GM23338 (cell line): ENCODE results near the gene ABCA7. TPM values are rescaled to one million over a fixed set of nuclear protein-coding genes. Genes with fewer than 3 reads are reported as not detected.

ENCODE experiments used
- ATAC-seq: fragments of 200-7000 bp; cut with Tn5 transposase; 3 replicates; pipeline ENCODE4 v1.9.1; 2020
- DNase-seq: peaks from one replicate; pipeline ENCODE4 v3.0.0-alpha.2; 2015; ENCODE audit warnings: low spot score
- H2AFZ ChIP-seq: fragments of 200-600 bp; sonication (generic); 2 replicates; pipeline ENCODE4 v1.8.0; 2016; ENCODE audit warnings: antibody characterized with exemption, mild to moderate bottlenecking, moderate library complexity
- H3F3A ChIP-seq: fragments of 200-600 bp; sonication (generic); replicated peaks from 2 replicates; pipeline ENCODE4 v1.8.0; 2017; ENCODE audit warnings: antibody characterized with exemption, mixed run types, low read depth
- H3K27ac ChIP-seq: fragments of 200-600 bp; sonication (generic); 2 replicates; pipeline ENCODE4 v1.6.1; 2016; ENCODE audit warnings: low read depth
- H3K27me3 ChIP-seq: fragments of 200-600 bp; sonication (generic); 2 replicates; pipeline ENCODE4 v1.8.0; 2016; ENCODE audit warnings: mild to moderate bottlenecking, mixed run types, moderate library complexity; ENCODE audit not compliant: insufficient read depth
- H3K36me3 ChIP-seq: fragments of 200-600 bp; sonication (generic); 2 replicates; pipeline ENCODE4 v1.8.0; 2016; ENCODE audit warnings: mild to moderate bottlenecking; ENCODE audit not compliant: insufficient read depth
- H3K4me1 ChIP-seq: fragments of 200-600 bp; sonication (generic); 2 replicates; pipeline ENCODE4 v1.8.0; 2016; ENCODE audit warnings: mild to moderate bottlenecking, moderate library complexity; ENCODE audit not compliant: insufficient read depth
- H3K4me2 ChIP-seq: fragments of 200-600 bp; sonication (generic); 2 replicates; pipeline ENCODE4 v1.7.1; 2017; ENCODE audit warnings: mixed run types
- H3K4me3 ChIP-seq: fragments of 200-600 bp; sonication (generic); 2 replicates; pipeline ENCODE4 v1.6.1; 2016; ENCODE audit warnings: mixed run types
- H3K79me2 ChIP-seq: fragments of 200-600 bp; sonication (generic); replicated peaks from 2 replicates; pipeline ENCODE4 v1.8.0; 2017; ENCODE audit warnings: mild to moderate bottlenecking; ENCODE audit not compliant: insufficient read depth
- H3K9me2 ChIP-seq: fragments of 200-600 bp; sonication (generic); 2 replicates; pipeline ENCODE4 v1.8.0; 2017; ENCODE audit not compliant: insufficient read depth
- H4K20me1 ChIP-seq: fragments of 200-600 bp; sonication (generic); replicated peaks from 2 replicates; pipeline ENCODE4 v1.8.0; 2017; ENCODE audit warnings: mild to moderate bottlenecking; ENCODE audit not compliant: insufficient read depth
- H3K27ac Mint-ChIP-seq: 2 replicates; pipeline ENCODE4 v1.8.0; 2020; ENCODE audit warnings: inconsistent platforms, mild to moderate bottlenecking, moderate library complexity, mixed read lengths
- H3K27me3 Mint-ChIP-seq: 3 replicates; pipeline ENCODE4 v1.8.0; 2022; ENCODE audit warnings: low read depth, mild to moderate bottlenecking, moderate library complexity, mixed read lengths, inconsistent platforms; ENCODE audit not compliant: insufficient read depth, poor library complexity
- H3K36me3 Mint-ChIP-seq: 3 replicates; pipeline ENCODE4 v1.8.0; 2021; ENCODE audit warnings: low read depth, mild to moderate bottlenecking, inconsistent platforms, moderate library complexity, mixed read lengths
- H3K4me1 Mint-ChIP-seq: 3 replicates; pipeline ENCODE4 v1.8.0; 2020; ENCODE audit warnings: mild to moderate bottlenecking, inconsistent platforms, mixed read lengths
- H3K4me3 Mint-ChIP-seq: 3 replicates; pipeline ENCODE4 v1.8.0; 2021; ENCODE audit warnings: moderate library complexity, mild to moderate bottlenecking, inconsistent platforms, mixed read lengths
- H3K9me3 Mint-ChIP-seq: 3 replicates; pipeline ENCODE4 v1.8.0; 2020; ENCODE audit warnings: moderate library complexity, mild to moderate bottlenecking, inconsistent platforms, mixed read lengths
- EZH2 ChIP-seq: fragments of 200-600 bp; sonication (generic); IDR thresholded peaks from one replicate; pipeline ENCODE4 v1.8.0; 2017; ENCODE audit warnings: antibody characterized with exemption, mild to moderate bottlenecking, low read depth; ENCODE audit not compliant: unreplicated experiment
- JUNB ChIP-seq: IDR thresholded peaks from one replicate; pipeline ENCODE4 v1.6.1; 2016; ENCODE audit warnings: antibody characterized with exemption; ENCODE audit not compliant: unreplicated experiment
- NANOG ChIP-seq: IDR thresholded peaks from 2 replicates; pipeline ENCODE4 v1.6.1; 2016; ENCODE audit warnings: antibody characterized with exemption, borderline replicate concordance
- POLR2AphosphoS5 ChIP-seq: IDR thresholded peaks from 2 replicates; pipeline ENCODE4 v1.6.1; 2016; ENCODE audit warnings: antibody characterized with exemption, low read depth
- ZNF114 ChIP-seq: fragments of 250-450 bp; sonication (Bioruptor Pico); IDR thresholded peaks from 2 replicates; pipeline ENCODE4 v1.5.0; 2020; ENCODE audit warnings: mild to moderate bottlenecking, moderate library complexity
- ZNF331 ChIP-seq: fragments of 250-450 bp; sonication (Bioruptor Pico); IDR thresholded peaks from 2 replicates; pipeline ENCODE4 v1.5.0; 2020; ENCODE audit warnings: low read depth, mild to moderate bottlenecking, moderate library complexity
- polyA plus RNA-seq: library from polyadenylated mRNA; unstranded; fragments of >200 nt; fragmentation: Nextera tagmentation; extraction: Ambion mirVana; gene quantifications from 2 replicates; pipeline ENCODE4 v1.2.1, GENCODE V29; 2016
- total RNA-seq: library from RNA; depleted of rRNA; stranded (reverse); fragments of >200 nt; shearing (Covaris generic); gene quantifications from 2 replicates; pipeline ENCODE4 v1.2.3, GENCODE V29; 2014
- TF ChIP-seq, protein P1 (sequence below): IDR thresholded peaks from one replicate; pipeline ENCODE4 v1.6.1; 2018; ENCODE audit warnings: antibody characterized with exemption; ENCODE audit not compliant: unreplicated experiment
- TF ChIP-seq, protein P2 (sequence below): fragments of 250-450 bp; sonication (Bioruptor Pico); IDR thresholded peaks from 2 replicates; pipeline ENCODE4 v1.5.0; 2020; ENCODE audit warnings: mild to moderate bottlenecking, moderate library complexity
- TF ChIP-seq, protein P3 (sequence below): IDR thresholded peaks from 2 replicates; pipeline ENCODE4 v1.6.1; 2016; ENCODE audit warnings: antibody characterized with exemption

ABCA7 gene
- total and polyA plus RNA-seq, 2 experiments from 2014 or later, result 22.2 to 27.4 TPM

DNA sequence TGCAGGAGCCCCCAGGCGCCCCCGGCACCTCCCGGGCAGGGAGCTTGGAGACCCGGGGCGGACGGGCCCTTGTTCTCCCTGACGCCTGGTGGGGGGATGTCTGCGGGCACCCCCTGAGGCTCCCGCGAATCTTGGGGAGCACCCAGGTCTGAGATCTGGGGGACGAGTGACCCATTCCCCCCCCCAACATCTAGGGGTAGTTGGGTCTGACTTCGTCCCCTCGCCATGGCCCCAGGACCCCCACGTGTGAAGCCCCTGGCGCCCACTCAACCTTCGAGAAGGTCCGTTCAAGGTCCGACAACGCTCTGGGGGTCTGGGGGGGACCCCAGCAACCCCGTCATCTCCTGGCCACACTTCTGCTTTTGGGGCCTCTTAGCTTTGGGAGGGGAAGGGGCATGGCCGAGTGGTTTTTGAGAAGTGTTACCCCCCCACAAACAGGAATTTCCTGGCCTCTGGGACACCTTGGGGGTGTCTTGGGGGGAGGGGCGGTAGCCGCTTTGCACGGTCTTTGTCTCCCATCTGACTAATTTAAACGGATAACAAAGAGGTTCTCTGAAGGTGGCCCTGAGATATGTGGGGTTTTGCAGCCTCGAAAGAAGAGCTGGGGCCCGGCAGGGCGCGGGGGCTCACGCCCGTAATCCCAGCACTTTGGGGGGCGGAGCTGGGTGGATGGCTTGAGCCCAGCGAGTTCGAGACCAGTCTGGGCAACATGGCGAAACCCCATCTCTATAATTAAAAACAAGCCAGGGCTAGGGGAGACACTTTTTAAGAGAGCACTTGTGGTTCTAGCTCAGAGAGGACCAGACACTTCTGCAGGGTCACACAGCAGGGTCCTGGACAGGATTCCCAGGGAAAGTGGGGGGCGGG, 12.9 kb upstream of the ABCA7 start:
- Mint-ChIP-seq H3K36me3 (peaks cover 25% of the 10 kb centered on the region), H3K4me1 (peaks cover 14% of the 10 kb centered on the region), H3K9me3 (no peaks in the 10 kb centered on the region), H3K4me3 (peak overlapping the region; percentile 95), H3K27me3 (peaks cover 24% of the 10 kb centered on the region), H3K27ac (peak overlapping the region; percentile 98)
- Histone ChIP-seq H3K4me3 (peak overlapping the region; percentile 99), H3K79me2 (peaks cover 41% of the 10 kb centered on the region), H2AFZ (no peak overlapping the region), H3K9me2 (no peaks in the 10 kb centered on the region), H3K27me3 (no peaks in the 10 kb centered on the region), H3K27ac (peak overlapping the region; percentile 98), H3K4me1 (peaks cover 8% of the 10 kb centered on the region), H3K4me2 (peak overlapping the region; percentile 99), H4K20me1 (peaks cover 9% of the 10 kb centered on the region), H3F3A (peaks cover 20% of the 10 kb centered on the region; the same call in 1 of the 2 replicates), H3K36me3 (peaks cover 8% of the 10 kb centered on the region)
- DNase-seq (no peak), ATAC-seq (peak; percentile 1)
- TF ChIP-seq ZNF331 (CRISPR knock-in tag) (no peak), JUNB (no peak), ZNF114 (CRISPR knock-in tag) (no peak), EZH2 (no peak), POLR2AphosphoS5 (no peak), NANOG (no peak)
- TF ChIP-seq, protein P1, sequence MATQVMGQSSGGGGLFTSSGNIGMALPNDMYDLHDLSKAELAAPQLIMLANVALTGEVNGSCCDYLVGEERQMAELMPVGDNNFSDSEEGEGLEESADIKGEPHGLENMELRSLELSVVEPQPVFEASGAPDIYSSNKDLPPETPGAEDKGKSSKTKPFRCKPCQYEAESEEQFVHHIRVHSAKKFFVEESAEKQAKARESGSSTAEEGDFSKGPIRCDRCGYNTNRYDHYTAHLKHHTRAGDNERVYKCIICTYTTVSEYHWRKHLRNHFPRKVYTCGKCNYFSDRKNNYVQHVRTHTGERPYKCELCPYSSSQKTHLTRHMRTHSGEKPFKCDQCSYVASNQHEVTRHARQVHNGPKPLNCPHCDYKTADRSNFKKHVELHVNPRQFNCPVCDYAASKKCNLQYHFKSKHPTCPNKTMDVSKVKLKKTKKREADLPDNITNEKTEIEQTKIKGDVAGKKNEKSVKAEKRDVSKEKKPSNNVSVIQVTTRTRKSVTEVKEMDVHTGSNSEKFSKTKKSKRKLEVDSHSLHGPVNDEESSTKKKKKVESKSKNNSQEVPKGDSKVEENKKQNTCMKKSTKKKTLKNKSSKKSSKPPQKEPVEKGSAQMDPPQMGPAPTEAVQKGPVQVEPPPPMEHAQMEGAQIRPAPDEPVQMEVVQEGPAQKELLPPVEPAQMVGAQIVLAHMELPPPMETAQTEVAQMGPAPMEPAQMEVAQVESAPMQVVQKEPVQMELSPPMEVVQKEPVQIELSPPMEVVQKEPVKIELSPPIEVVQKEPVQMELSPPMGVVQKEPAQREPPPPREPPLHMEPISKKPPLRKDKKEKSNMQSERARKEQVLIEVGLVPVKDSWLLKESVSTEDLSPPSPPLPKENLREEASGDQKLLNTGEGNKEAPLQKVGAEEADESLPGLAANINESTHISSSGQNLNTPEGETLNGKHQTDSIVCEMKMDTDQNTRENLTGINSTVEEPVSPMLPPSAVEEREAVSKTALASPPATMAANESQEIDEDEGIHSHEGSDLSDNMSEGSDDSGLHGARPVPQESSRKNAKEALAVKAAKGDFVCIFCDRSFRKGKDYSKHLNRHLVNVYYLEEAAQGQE, result no peak
- TF ChIP-seq, protein P2, sequence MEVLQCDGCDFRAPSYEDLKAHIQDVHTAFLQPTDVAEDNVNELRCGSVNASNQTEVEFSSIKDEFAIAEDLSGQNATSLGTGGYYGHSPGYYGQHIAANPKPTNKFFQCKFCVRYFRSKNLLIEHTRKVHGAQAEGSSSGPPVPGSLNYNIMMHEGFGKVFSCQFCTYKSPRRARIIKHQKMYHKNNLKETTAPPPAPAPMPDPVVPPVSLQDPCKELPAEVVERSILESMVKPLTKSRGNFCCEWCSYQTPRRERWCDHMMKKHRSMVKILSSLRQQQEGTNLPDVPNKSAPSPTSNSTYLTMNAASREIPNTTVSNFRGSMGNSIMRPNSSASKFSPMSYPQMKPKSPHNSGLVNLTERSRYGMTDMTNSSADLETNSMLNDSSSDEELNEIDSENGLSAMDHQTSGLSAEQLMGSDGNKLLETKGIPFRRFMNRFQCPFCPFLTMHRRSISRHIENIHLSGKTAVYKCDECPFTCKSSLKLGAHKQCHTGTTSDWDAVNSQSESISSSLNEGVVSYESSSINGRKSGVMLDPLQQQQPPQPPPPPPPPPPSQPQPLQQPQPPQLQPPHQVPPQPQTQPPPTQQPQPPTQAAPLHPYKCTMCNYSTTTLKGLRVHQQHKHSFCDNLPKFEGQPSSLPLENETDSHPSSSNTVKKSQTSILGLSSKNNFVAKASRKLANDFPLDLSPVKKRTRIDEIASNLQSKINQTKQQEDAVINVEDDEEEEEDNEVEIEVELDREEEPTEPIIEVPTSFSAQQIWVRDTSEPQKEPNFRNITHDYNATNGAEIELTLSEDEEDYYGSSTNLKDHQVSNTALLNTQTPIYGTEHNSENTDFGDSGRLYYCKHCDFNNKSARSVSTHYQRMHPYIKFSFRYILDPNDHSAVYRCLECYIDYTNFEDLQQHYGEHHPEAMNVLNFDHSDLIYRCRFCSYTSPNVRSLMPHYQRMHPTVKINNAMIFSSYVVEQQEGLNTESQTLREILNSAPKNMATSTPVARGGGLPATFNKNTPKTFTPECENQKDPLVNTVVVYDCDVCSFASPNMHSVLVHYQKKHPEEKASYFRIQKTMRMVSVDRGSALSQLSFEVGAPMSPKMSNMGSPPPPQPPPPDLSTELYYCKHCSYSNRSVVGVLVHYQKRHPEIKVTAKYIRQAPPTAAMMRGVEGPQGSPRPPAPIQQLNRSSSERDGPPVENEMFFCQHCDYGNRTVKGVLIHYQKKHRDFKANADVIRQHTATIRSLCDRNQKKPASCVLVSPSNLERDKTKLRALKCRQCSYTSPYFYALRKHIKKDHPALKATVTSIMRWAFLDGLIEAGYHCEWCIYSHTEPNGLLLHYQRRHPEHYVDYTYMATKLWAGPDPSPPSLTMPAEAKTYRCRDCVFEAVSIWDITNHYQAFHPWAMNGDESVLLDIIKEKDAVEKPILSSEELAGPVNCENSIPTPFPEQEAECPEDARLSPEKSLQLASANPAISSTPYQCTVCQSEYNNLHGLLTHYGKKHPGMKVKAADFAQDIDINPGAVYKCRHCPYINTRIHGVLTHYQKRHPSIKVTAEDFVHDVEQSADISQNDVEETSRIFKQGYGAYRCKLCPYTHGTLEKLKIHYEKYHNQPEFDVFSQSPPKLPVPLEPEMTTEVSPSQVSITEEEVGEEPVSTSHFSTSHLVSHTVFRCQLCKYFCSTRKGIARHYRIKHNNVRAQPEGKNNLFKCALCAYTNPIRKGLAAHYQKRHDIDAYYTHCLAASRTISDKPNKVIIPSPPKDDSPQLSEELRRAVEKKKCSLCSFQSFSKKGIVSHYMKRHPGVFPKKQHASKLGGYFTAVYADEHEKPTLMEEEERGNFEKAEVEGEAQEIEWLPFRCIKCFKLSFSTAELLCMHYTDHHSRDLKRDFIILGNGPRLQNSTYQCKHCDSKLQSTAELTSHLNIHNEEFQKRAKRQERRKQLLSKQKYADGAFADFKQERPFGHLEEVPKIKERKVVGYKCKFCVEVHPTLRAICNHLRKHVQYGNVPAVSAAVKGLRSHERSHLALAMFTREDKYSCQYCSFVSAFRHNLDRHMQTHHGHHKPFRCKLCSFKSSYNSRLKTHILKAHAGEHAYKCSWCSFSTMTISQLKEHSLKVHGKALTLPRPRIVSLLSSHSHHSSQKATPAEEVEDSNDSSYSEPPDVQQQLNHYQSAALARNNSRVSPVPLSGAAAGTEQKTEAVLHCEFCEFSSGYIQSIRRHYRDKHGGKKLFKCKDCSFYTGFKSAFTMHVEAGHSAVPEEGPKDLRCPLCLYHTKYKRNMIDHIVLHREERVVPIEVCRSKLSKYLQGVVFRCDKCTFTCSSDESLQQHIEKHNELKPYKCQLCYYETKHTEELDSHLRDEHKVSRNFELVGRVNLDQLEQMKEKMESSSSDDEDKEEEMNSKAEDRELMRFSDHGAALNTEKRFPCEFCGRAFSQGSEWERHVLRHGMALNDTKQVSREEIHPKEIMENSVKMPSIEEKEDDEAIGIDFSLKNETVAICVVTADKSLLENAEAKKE, result no peak
- TF ChIP-seq, protein P3, sequence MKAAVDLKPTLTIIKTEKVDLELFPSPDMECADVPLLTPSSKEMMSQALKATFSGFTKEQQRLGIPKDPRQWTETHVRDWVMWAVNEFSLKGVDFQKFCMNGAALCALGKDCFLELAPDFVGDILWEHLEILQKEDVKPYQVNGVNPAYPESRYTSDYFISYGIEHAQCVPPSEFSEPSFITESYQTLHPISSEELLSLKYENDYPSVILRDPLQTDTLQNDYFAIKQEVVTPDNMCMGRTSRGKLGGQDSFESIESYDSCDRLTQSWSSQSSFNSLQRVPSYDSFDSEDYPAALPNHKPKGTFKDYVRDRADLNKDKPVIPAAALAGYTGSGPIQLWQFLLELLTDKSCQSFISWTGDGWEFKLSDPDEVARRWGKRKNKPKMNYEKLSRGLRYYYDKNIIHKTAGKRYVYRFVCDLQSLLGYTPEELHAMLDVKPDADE, result no peak
